Upper lobe of left lung (tissue), 6 donors: ENCODE measurements around the gene KLF16. TPM values are rescaled to one million over a fixed set of nuclear protein-coding genes. Genes with fewer than 3 reads are reported as not detected.
A peak's percentile ranks its signal among the peaks of the same experiment; 100 is the strongest.

Source experiments
- ATAC-seq, 2 donors: fragments of 200-7000 bp; cut with Tn5 transposase; one replicate each; pipeline ENCODE4 v1.9.1; 2022; ENCODE audit warnings: mild to moderate bottlenecking in 2 of 2, moderate library complexity in 2 of 2; ENCODE audit not compliant: low FRiP score in 2 of 2
- DNase-seq, 2 donors: peaks; one replicate each; pipeline ENCODE4 v3.0.0-alpha.2; 2019 to 2020
- H3K27ac ChIP-seq, 4 donors: fragments of 200-600 bp; sonication (generic); one replicate each; pipeline ENCODE4 v1.5.1; 2016 to 2019
- H3K27me3 ChIP-seq, 4 donors: fragments of 200-600 bp; sonication (generic); one replicate each; pipeline ENCODE4 v1.5.1; 2017 to 2019
- H3K36me3 ChIP-seq, 4 donors: fragments of 200-600 bp; sonication (generic); one replicate each; pipeline ENCODE4 v1.5.1; 2016 to 2019
- H3K4me1 ChIP-seq, 4 donors: fragments of 200-600 bp; sonication (generic); one replicate each; pipeline ENCODE4 v1.5.1; 2018 to 2019
- H3K4me3 ChIP-seq, 4 donors: fragments of 200-600 bp; sonication (generic); one replicate each; pipeline ENCODE4 v1.5.1; 2017 to 2019; ENCODE audit warnings: mild to moderate bottlenecking in 2 of 4, moderate library complexity in 1 of 4
- H3K9me3 ChIP-seq, 4 donors: fragments of 200-600 bp; sonication (generic); one replicate each; pipeline ENCODE4 v1.5.1; 2018 to 2019
- CTCF ChIP-seq, 6 experiments: fragments of 450-650 bp in 4 of 6; fragments of 200-600 bp in 2 of 6; sonication (generic) in 2 of 6; IDR thresholded peaks; one replicate each; pipeline ENCODE4 v1.5.1; 2016 to 2019; ENCODE audit warnings: antibody characterized with exemption in 6 of 6
- EP300 ChIP-seq, 4 donors: sonication (generic); formaldehyde crosslinking; IDR thresholded peaks; one replicate each; pipeline ENCODE4 v1.5.1; 2017; ENCODE audit warnings: antibody characterized with exemption in 4 of 4, control low read depth in 2 of 4
- POLR2A ChIP-seq, 4 donors: fragments of 450-650 bp; IDR thresholded peaks; one replicate each; pipeline ENCODE4 v1.5.1; 2016 to 2017; ENCODE audit warnings: antibody characterized with exemption in 4 of 4, mild to moderate bottlenecking in 2 of 4
- POLR2AphosphoS5 ChIP-seq, 2 donors: sonication (generic); formaldehyde crosslinking; IDR thresholded peaks; one replicate each; pipeline ENCODE4 v1.5.1; 2017; ENCODE audit warnings: antibody characterized with exemption in 2 of 2
- WGBS, 2 donors: methylation state at CpG; one replicate each; pipeline ENCODE4 v1.1.5; 2017 to 2018; 5-methylcytosine and 5-hydroxymethylcytosine counted together
- total RNA-seq, 6 donors: library from RNA; depleted of rRNA in 4 of 6; stranded (reverse); fragments of >200 nt in 4 of 6; gene quantifications; one replicate each; pipeline versions ENCODE4 v1.1.0 to v1.2.1, GENCODE V29; 2016 to 2021
- donor health status: DM: no; HTN: no; CAD: no; lungs with moderate emphysema.
- donor health status: DM: no; HTN: yes; CAD: no; lungs with severe emphysema.

The KLF16 gene
- total RNA-seq, 6 donors from 2014 or later = 6.9 to 39.9 (median 16.4) TPM

DNA sequence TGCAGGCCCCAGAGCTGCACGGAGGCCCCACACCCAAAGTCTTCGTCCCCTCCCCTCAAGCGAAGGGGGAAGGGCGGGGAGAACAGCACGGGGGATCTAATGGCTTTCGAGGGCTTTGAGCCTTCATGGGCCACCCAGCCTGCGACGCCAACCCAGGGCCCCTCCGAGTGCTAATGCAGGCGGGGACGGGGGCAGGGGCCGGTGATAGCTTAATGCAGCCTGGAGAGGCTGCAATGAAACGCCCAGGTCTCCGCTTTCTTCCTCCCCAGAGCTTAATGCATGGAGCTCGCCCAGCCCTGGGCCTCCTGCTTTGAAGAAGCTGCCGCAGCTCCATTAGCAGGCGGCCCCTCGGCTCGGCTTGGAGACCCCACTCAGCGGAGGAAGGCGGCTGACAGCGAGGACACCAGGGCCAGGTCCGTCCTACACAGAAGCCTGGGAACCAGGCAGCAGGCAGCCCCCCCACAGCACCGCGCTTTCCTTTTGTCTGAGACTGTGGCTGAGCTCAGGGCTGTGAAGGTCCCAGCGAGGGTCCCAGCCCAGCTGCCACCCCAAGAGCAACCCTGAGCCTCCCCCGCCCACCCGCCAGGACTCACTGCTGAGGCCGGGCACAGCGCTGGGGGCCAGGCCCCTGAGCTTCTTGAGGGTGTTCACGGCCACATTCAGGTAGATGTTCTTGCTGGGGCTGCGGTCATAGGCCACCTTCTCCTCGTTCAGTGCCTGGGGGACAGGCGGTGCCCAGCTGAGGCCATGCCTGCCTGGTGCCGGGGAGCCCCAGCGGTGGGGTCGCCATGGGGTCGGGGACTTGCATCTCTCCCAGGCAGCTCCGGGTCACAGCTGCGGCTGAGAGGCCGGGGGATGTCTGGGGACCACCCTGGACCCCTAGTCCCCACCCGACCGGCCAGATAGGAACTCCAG is 43.8 kb downstream of the KLF16 start:
- Histone ChIP-seq H3K27me3 (no peaks in the 10 kb centered on the region), H3K9me3 (no peaks in the 10 kb centered on the region), H3K36me3 (peaks cover 48 to 100% (median 91%) of the 10 kb centered on the region in 4 donors), H3K4me3 (no peak overlapping the region), H3K4me1 (no peaks in the 10 kb centered on the region), H3K27ac (no peak overlapping the region)
- ATAC-seq (no peak), DNase-seq (peak in 1 of 2 donors; percentile 75)
- TF ChIP-seq POLR2AphosphoS5 (IDR thresholded peaks at IDR 0.05) (no peak), EP300 (IDR thresholded peaks at IDR 0.05) (no peak), CTCF (IDR thresholded peaks at IDR 0.05) (no peak), POLR2A (IDR thresholded peaks at IDR 0.05) (no peak)
- 84 to 88% methylated on average over 12 to 32 of the region's 43 CpGs for WGBS, 2 donors

DNA sequence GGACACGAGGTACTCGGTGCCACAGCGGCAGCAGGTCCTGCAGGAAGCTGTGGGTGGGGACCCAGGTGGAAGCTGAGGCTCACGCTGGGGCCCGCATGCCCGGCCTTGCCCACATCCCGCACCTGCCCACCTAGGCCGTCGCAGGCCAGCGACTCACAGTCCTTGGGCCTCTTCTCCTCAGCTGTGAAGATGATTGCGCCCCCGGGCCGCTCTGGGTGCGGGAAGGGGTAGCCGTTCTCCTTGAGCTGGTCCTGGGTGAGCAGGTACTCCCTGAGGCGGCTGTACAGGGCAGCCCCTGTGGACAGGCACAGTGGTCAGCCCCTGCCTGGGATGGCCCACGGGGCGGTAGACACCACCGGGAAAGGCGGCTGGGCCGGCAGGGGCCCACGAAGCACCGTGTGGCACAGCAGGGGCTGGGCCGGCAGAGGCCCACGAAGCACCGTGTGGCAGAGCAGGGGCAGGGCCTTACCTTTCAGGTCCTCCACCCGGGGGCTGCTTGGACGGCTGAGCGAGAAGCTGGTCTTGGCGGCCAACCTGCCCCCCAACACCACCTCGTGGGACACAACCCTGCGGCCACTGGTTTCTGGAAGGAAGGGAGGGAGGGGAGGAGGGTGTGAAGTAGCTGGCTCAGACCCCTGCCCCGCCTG is 44.7 kb downstream of the KLF16 start:
- no peak for TF ChIP-seq POLR2AphosphoS5 (IDR thresholded peaks at IDR 0.05)
- TF ChIP-seq POLR2A (IDR thresholded peaks at IDR 0.05) = no peak
- TF ChIP-seq EP300 (IDR thresholded peaks at IDR 0.05) = no peak
- no peak for TF ChIP-seq CTCF (IDR thresholded peaks at IDR 0.05)
- WGBS, 2 donors = 91 to 93% methylated on average over 21 to 25 of the region's 33 CpGs
- no peak overlapping the region for H3K27ac ChIP-seq
- H3K9me3 ChIP-seq = no peaks in the 10 kb centered on the region
- no peak for ATAC-seq
- H3K4me1 ChIP-seq = peaks cover 0 to 1% (median 0%) of the 10 kb centered on the region in 4 donors
- H3K27me3 ChIP-seq = no peaks in the 10 kb centered on the region
- peaks cover 48 to 93% (median 84%) of the 10 kb centered on the region in 4 donors for H3K36me3 ChIP-seq
- H3K4me3 ChIP-seq = no peak overlapping the region
- DNase-seq = peak in 1 of 2 donors; percentile 81

DNA sequence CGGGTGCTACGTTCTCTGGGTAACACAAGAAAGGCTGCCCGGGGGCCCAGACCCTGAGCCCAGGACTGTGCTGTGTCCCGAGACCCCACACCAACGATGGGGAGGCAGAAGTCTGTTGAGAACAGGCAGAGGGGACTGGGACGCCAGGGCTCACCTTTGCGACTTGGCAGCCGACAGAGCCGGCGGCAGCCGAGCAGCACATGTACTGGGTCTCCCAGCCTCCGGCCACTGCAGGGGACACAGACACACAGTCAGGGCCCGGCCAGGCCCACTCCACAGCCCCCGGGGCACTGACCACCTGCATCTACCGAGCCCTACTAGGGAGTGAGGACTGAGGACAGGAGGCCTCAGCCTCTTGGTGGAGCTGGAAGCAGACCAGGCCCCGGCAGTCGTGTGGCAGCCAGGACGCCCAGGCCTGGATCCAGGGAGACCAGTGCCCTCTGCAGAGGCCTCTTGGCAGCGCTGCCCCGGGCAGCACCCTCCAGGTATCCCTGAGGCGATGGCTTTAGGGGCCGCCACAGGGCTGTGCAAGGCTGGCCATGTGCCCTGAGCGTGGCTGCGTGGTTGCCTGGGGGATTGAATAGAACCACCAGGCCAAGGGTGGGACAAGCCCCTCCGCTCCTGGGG is 45.7 kb downstream of the KLF16 start:
- TF ChIP-seq POLR2A (IDR thresholded peaks at IDR 0.05) = no peak
- TF ChIP-seq CTCF (IDR thresholded peaks at IDR 0.05) = no peak
- TF ChIP-seq EP300 (IDR thresholded peaks at IDR 0.05) = no peak
- TF ChIP-seq POLR2AphosphoS5 (IDR thresholded peaks at IDR 0.05) = no peak
- Histone ChIP-seq H3K27ac (no peak overlapping the region), H3K9me3 (no peaks in the 10 kb centered on the region), H3K4me3 (no peak overlapping the region), H3K4me1 (peaks cover 8 to 11% (median 8%) of the 10 kb centered on the region in 4 donors), H3K27me3 (no peaks in the 10 kb centered on the region), H3K36me3 (peaks cover 41 to 83% (median 74%) of the 10 kb centered on the region in 4 donors)
- 95 to 96% methylated on average over 11 to 23 of the region's 25 CpGs for WGBS, 2 donors
- peak in 1 of 2 donors; percentile 76 for DNase-seq
- ATAC-seq = no peak

- peaks cover 12 to 16% (median 14%) of the 10 kb centered on the region in 4 donors for H3K4me1 ChIP-seq
- WGBS, 2 donors = 94 to 95% methylated on average over 19 to 35 of the region's 36 CpGs
- TF ChIP-seq POLR2A (IDR thresholded peaks at IDR 0.05) (no peak), CTCF (IDR thresholded peaks at IDR 0.05) (no peak), POLR2AphosphoS5 (IDR thresholded peaks at IDR 0.05) (no peak), EP300 (IDR thresholded peaks at IDR 0.05) (no peak)
- H3K27ac ChIP-seq = no peak overlapping the region
- ATAC-seq = no peak
- peaks cover 38 to 73% (median 65%) of the 10 kb centered on the region in 4 donors for H3K36me3 ChIP-seq
- H3K27me3 ChIP-seq = no peaks in the 10 kb centered on the region
- no peak overlapping the region for H3K4me3 ChIP-seq
- DNase-seq = peak in 1 of 2 donors; percentile 58
- H3K9me3 ChIP-seq = no peaks in the 10 kb centered on the region
Observed at GRCh38 chr19:1816530-1817298, 46.7 kb downstream of the KLF16 start.
